ENCODE measurements around the gene SLC23A3.

The SLC23A3 gene

DNA sequence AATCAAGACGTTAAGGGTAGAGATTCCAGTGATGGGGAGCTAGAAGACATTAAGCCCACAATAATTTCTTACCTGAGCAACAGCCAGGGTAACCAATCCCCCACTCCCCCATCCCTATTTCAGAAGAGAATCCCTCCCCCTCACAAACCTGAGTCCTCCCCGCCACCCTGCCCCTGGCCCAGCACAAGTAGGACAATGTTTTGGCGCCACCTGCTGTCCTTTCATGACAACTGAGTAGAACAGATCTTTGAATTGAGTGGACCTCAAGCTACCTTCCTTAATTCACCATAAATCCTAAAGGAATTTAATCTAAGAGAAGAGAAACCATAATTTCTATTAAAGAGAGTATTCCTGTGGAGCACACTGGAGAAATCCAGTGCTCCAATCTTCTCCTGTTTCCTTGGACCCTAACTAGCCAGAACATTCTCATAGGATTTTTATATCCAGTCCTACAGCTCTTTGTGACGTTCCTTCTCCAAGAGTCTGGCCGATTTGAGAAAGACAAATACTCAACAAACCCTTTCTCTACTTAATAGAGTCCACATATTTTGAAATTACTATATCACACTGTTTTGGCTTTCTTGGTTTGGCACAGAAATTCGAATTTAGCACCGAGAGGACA is 50.3 kb downstream of the SLC23A3 start:
- ATAC-seq (ENCODE audit: low read depth) = peak; percentile 66; the same call in 1 of the 3 replicates
- no peaks in the 10 kb centered on the region for H3K27me3 ChIP-seq (ENCODE audit: insufficient read depth, poor library complexity, severe bottlenecking)
- no peak overlapping the region for H3K4me3 ChIP-seq (ENCODE audit: severe bottlenecking)
- H3K4me1 ChIP-seq (ENCODE audit: insufficient read depth, poor library complexity, severe bottlenecking) = no peaks in the 10 kb centered on the region
- H3K9me3 ChIP-seq (ENCODE audit: severe bottlenecking) = no peaks in the 10 kb centered on the region
- H3K36me3 ChIP-seq (ENCODE audit: low read depth) = no peaks in the 10 kb centered on the region
- TF ChIP-seq, protein P1, sequence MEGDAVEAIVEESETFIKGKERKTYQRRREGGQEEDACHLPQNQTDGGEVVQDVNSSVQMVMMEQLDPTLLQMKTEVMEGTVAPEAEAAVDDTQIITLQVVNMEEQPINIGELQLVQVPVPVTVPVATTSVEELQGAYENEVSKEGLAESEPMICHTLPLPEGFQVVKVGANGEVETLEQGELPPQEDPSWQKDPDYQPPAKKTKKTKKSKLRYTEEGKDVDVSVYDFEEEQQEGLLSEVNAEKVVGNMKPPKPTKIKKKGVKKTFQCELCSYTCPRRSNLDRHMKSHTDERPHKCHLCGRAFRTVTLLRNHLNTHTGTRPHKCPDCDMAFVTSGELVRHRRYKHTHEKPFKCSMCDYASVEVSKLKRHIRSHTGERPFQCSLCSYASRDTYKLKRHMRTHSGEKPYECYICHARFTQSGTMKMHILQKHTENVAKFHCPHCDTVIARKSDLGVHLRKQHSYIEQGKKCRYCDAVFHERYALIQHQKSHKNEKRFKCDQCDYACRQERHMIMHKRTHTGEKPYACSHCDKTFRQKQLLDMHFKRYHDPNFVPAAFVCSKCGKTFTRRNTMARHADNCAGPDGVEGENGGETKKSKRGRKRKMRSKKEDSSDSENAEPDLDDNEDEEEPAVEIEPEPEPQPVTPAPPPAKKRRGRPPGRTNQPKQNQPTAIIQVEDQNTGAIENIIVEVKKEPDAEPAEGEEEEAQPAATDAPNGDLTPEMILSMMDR (IDR thresholded peaks at IDR 0.05; ENCODE audit: poor library complexity, severe bottlenecking) = peak; percentile 85
- DNase-seq (ENCODE audit: low spot score) = no peak
- no peak overlapping the region for H3K27ac ChIP-seq (ENCODE audit: poor library complexity, severe bottlenecking)

DNA sequence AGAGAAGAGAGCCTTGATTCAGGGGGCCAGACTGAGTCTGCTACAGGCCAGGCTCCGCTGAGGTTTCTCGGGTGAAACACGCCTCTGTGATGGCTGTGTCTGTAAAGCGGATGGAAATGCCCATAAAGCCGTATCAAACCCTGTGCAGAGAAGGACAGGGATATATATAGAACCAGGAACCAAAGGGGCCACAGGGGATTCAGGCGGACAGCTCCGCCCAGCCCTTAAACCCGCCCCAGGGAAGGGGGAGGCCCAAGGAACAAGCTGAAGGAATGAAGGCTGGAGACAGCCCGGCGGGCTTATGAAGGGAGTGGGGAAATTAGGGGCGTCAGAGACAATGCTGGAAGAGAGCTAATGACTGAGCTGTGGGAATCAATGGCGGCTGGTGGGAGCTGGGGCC is 51.3 kb downstream of the SLC23A3 start:
- no peaks in the 10 kb centered on the region for H3K4me1 ChIP-seq (ENCODE audit: insufficient read depth, poor library complexity, severe bottlenecking)
- TF ChIP-seq, protein P1 (IDR thresholded peaks at IDR 0.05; ENCODE audit: poor library complexity, severe bottlenecking) = no peak
- H3K27me3 ChIP-seq (ENCODE audit: insufficient read depth, poor library complexity, severe bottlenecking) = no peaks in the 10 kb centered on the region
- no peaks in the 10 kb centered on the region for H3K36me3 ChIP-seq (ENCODE audit: low read depth)
- no peak overlapping the region for H3K27ac ChIP-seq (ENCODE audit: poor library complexity, severe bottlenecking)
- ATAC-seq (ENCODE audit: low read depth) (no peak), DNase-seq (ENCODE audit: low spot score) (no peak)
- no peaks in the 10 kb centered on the region for H3K9me3 ChIP-seq (ENCODE audit: severe bottlenecking)
- H3K4me3 ChIP-seq (ENCODE audit: severe bottlenecking) = no peak overlapping the region

DNA sequence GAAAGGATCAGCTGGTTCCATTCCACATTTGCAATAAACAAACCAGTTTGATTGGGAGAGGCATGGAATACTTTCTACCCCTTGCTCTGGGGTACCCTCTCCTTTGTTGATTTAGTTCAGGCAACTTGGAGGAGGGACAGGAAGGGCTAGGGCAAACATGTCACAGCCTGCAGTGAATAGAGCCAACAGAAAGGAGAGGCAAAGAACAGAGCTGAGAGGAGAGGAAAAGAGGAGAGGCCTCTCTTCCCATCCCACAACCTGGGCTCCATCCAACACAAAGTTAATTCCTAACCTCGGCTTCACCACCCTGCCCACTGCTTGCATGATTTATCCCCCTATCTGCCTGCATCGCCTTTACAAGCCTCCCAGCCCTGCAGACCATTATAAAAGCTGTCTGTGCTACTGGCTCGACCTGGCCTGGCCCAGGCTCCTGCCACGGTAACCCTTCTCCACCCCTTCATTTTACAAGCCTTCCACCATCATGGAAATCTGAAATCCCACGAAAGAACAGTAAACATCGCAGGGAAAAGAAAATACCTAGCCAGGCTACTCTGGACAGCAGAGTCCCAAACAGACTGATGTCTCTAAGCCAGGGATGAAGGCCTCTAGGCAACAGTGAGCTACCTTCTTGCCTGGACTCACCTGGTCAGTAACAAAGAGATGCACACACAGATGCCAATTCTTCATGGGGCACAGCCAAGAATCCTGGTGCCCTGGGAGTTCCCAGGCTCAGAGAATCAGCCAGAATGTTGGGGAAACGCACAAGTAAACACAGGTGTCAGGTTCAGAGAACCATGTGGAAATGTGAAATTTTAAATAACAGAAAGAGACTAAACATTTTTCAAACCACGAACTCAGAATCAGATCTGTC is 52.8 kb downstream of the SLC23A3 start:
- no peaks in the 10 kb centered on the region for H3K4me1 ChIP-seq (ENCODE audit: insufficient read depth, poor library complexity, severe bottlenecking)
- TF ChIP-seq, protein P1 (IDR thresholded peaks at IDR 0.05; ENCODE audit: poor library complexity, severe bottlenecking) = no peak
- no peaks in the 10 kb centered on the region for H3K9me3 ChIP-seq (ENCODE audit: severe bottlenecking)
- ATAC-seq (ENCODE audit: low read depth) = peak; percentile 29; the same call in 1 of the 3 replicates
- no peaks in the 10 kb centered on the region for H3K36me3 ChIP-seq (ENCODE audit: low read depth)
- H3K27ac ChIP-seq (ENCODE audit: poor library complexity, severe bottlenecking) = no peak overlapping the region
- no peak overlapping the region for H3K4me3 ChIP-seq (ENCODE audit: severe bottlenecking)
- H3K27me3 ChIP-seq (ENCODE audit: insufficient read depth, poor library complexity, severe bottlenecking) = no peaks in the 10 kb centered on the region
- no peak for DNase-seq (ENCODE audit: low spot score)

DNA sequence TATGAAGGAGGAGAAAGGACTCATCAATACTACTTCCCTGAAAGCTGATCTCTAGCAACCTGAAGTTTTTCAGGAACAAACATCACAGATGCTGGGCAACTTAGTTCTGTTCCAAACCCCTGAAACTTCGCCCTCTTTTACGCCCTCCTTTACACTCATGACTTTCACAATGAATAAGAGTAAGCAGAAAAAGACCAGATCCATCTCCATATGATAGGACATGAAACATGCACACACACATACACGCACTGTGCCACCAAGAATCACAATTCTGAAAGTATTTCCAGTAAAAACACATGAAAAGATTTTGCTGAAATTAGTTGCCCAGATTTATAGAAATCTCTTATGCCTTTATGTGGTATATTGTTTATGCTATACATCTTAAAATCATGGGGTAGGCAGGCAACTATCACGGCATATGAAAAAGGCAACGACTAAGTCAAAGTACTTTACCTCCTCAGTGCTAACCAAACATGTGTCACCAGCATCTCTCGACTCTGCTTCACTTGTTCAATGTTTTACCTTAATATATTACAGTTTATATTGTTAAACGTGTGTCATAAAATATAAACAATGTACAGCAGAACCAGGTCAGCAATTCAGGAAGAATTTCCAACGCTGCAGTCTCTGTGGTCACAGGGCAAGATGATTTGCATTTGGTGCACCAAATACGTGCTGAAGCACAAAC is 57.0 kb downstream of the SLC23A3 start:
- Histone ChIP-seq H3K4me3 (ENCODE audit: severe bottlenecking) (no peak overlapping the region), H3K36me3 (ENCODE audit: low read depth) (no peaks in the 10 kb centered on the region), H3K27ac (ENCODE audit: poor library complexity, severe bottlenecking) (no peak overlapping the region), H3K4me1 (ENCODE audit: insufficient read depth, poor library complexity, severe bottlenecking) (no peaks in the 10 kb centered on the region), H3K27me3 (ENCODE audit: insufficient read depth, poor library complexity, severe bottlenecking) (no peaks in the 10 kb centered on the region), H3K9me3 (ENCODE audit: severe bottlenecking) (no peaks in the 10 kb centered on the region)
- ATAC-seq (ENCODE audit: low read depth) (no peak), DNase-seq (ENCODE audit: low spot score) (no peak)
- TF ChIP-seq, protein P1 (IDR thresholded peaks at IDR 0.05; ENCODE audit: poor library complexity, severe bottlenecking) = no peak
